Lung (tissue), 12 donors: ENCODE measurements around the gene RAB3GAP2. TPM values are rescaled to one million over a fixed set of nuclear protein-coding genes. Genes with fewer than 3 reads are reported as not detected.

Experiments
- ATAC-seq: fragments of 200-7000 bp; cut with Tn5 transposase; one replicate; pipeline ENCODE4 v1.9.1; 2020; ENCODE audit warnings: moderate number of reproducible peaks; ENCODE audit not compliant: insufficient read depth, low FRiP score
- DNase-seq, 3 donors: peaks; one replicate each; pipeline ENCODE4 v3.0.0-alpha.2; 2013 to 2017
- H3K27ac ChIP-seq, 2 donors: one replicate each; pipeline ENCODE4 v1.5.1; 2013; ENCODE audit warnings: mild to moderate bottlenecking in 2 of 2, moderate library complexity in 2 of 2, control low read depth in 1 of 2, inconsistent platforms in 1 of 2, low read depth in 1 of 2, low read length in 1 of 2
- H3K27me3 ChIP-seq, 3 donors: one replicate each; pipeline ENCODE4 v1.5.1; 2013; ENCODE audit warnings: low read length in 2 of 3; ENCODE audit not compliant: control insufficient read depth in 3 of 3, insufficient read depth in 3 of 3
- H3K36me3 ChIP-seq, 4 donors: one replicate each; pipeline ENCODE4 v1.5.1; 2013; ENCODE audit warnings: low read length in 4 of 4, mild to moderate bottlenecking in 1 of 4, moderate library complexity in 1 of 4; ENCODE audit not compliant: control insufficient read depth in 4 of 4, insufficient read depth in 4 of 4
- H3K4me1 ChIP-seq, 5 donors: one replicate each; pipeline ENCODE4 v1.5.1; 2013; ENCODE audit warnings: low read length in 5 of 5, mild to moderate bottlenecking in 2 of 5, moderate library complexity in 1 of 5; ENCODE audit not compliant: control insufficient read depth in 5 of 5, insufficient read depth in 5 of 5
- H3K4me3 ChIP-seq: one replicate; pipeline ENCODE4 v1.5.1; 2013; ENCODE audit warnings: mild to moderate bottlenecking, control low read depth, moderate library complexity
- H3K9ac ChIP-seq, 2 donors: one replicate each; pipeline ENCODE4 v1.5.1; 2013; ENCODE audit warnings: low read length in 2 of 2, control low read depth in 1 of 2; ENCODE audit not compliant: insufficient read depth in 1 of 2
- H3K9me3 ChIP-seq, 4 donors: one replicate each; pipeline ENCODE4 v1.5.1; 2013; ENCODE audit warnings: low read length in 3 of 4, mild to moderate bottlenecking in 1 of 4, moderate library complexity in 1 of 4; ENCODE audit not compliant: control insufficient read depth in 4 of 4, insufficient read depth in 3 of 4
- CTCF ChIP-seq: IDR thresholded peaks from 2 replicates; pipeline ENCODE4 v1.5.1; 2012; ENCODE audit warnings: mild to moderate bottlenecking; ENCODE audit errors: control extremely low read depth, extremely low read depth
- WGBS, 2 donors: extraction: QIAGEN DNeasy Blood & Tissue Kit; methylation state at CpG; one replicate each; pipeline ENCODE4 v1.1.7; 2013; 5-methylcytosine and 5-hydroxymethylcytosine counted together
- polyA plus RNA-seq, 2 donors: library from polyadenylated mRNA; stranded (reverse); fragments of 200-250 nt; gene quantifications; one replicate each; pipeline ENCODE4 v1.2.1, GENCODE V29; 2013
- total RNA-seq, 2 donors: library from RNA; depleted of rRNA in 1 of 2; stranded (reverse); fragments of >200 nt in 1 of 2; gene quantifications; one replicate each; pipeline ENCODE4 v1.2.1, GENCODE V29; 2014 to 2021
- donor health status: control.
- donor health status: control.
- donor health status: Bipolar disorder and iron deficiency.
- donor health status: healthy.
- donor health status: DM: yes; HTN: yes; CAD: no.

Gene RAB3GAP2
- total and polyA plus RNA-seq, 4 donors = 7.5 to 37.5 (median 23.2) TPM

- H3K4me1 ChIP-seq = no peaks in the 10 kb centered on the region
- ATAC-seq = no peak
- no peaks in the 10 kb centered on the region for H3K27me3 ChIP-seq
- no peak for DNase-seq
- no peak overlapping the region for H3K9ac ChIP-seq
- H3K27ac ChIP-seq = no peak overlapping the region
- H3K9me3 ChIP-seq = no peaks in the 10 kb centered on the region
- peaks cover 17 to 30% (median 25%) of the 10 kb centered on the region in 4 donors for H3K36me3 ChIP-seq
- TF ChIP-seq CTCF = no peak
- no peak overlapping the region for H3K4me3 ChIP-seq
- WGBS, 2 donors = 92 to 94% methylated on average over 2 of the region's 2 CpGs
These were observed 68.4 kb downstream of the RAB3GAP2 start for GRCh38 chr1:220203816-220204215.

GRCh38 chr1:220198186-220199005 is 73.9 kb downstream of the RAB3GAP2 start:
- no peak overlapping the region for H3K4me3 ChIP-seq
- H3K4me1 ChIP-seq = no peaks in the 10 kb centered on the region
- H3K9ac ChIP-seq = no peak overlapping the region
- no peak for TF ChIP-seq CTCF
- no peak for DNase-seq
- H3K27ac ChIP-seq = no peak overlapping the region
- no peaks in the 10 kb centered on the region for H3K9me3 ChIP-seq
- peaks cover 12 to 31% (median 18%) of the 10 kb centered on the region in 4 donors for H3K36me3 ChIP-seq
- ATAC-seq = no peak
- no peaks in the 10 kb centered on the region for H3K27me3 ChIP-seq
- 94 to 95% methylated on average over 5 of the region's 5 CpGs for WGBS, 2 donors

GRCh38 chr1:220195701-220196100 is 76.6 kb downstream of the RAB3GAP2 start:
- Histone ChIP-seq H3K4me3 (no peak overlapping the region), H3K9ac (no peak overlapping the region), H3K27ac (no peak overlapping the region), H3K36me3 (peaks cover 16 to 40% (median 27%) of the 10 kb centered on the region in 4 donors), H3K4me1 (no peaks in the 10 kb centered on the region), H3K9me3 (no peaks in the 10 kb centered on the region), H3K27me3 (no peaks in the 10 kb centered on the region)
- ATAC-seq (no peak), DNase-seq (no peak)
- TF ChIP-seq CTCF = no peak
